HG02885 (cell line): ENCODE results near the gene ASF1B.
"Not testable (repeated sequence)": the region's sequence is repeated elsewhere in the genome, so short reads cannot be mapped to it uniquely, and the experiment has no call there.

Source experiments
- ATAC-seq: cut with Tn5 transposase; IDR thresholded peaks from one replicate; pipeline ENCODE4 v1.9.1; 2021; ENCODE audit warnings: mild to moderate bottlenecking; ENCODE audit not compliant: unreplicated experiment, poor library complexity

Gene ASF1B

GRCh38 chr19:14160017-14160703 is 23.8 kb upstream of the ASF1B start:
- no peak for ATAC-seq

GRCh38 chr19:14159059-14159458 is 22.7 kb upstream of the ASF1B start:
- ATAC-seq = no peak

- no peak for ATAC-seq
These were observed 22.1 kb upstream of the ASF1B start for GRCh38 chr19:14158276-14159023.

GRCh38 chr19:14156971-14157717 is 20.8 kb upstream of the ASF1B start:
- ATAC-seq = no peak

GRCh38 chr19:14156122-14156521 is 19.7 kb upstream of the ASF1B start:
- ATAC-seq = no peak

GRCh38 chr19:14155371-14155770 is 19.0 kb upstream of the ASF1B start:
- no peak for ATAC-seq

GRCh38 chr19:14152713-14153112 is 16.3 kb upstream of the ASF1B start:
- ATAC-seq = no peak

GRCh38 chr19:14150770-14151661 is 14.6 kb upstream of the ASF1B start:
- ATAC-seq = no peak

GRCh38 chr19:14150041-14150769 is 13.8 kb upstream of the ASF1B start:
- no peak for ATAC-seq

- ATAC-seq = no peak
These were observed 13.2 kb upstream of the ASF1B start for GRCh38 chr19:14149509-14149994.

- ATAC-seq = no peak
These were observed 12.5 kb upstream of the ASF1B start for GRCh38 chr19:14148751-14149410.

- no peak for ATAC-seq
These were observed 11.6 kb upstream of the ASF1B start for GRCh38 chr19:14147797-14148605.

GRCh38 chr19:14146789-14147216 is 10.4 kb upstream of the ASF1B start:
- no peak for ATAC-seq

GRCh38 chr19:14146169-14146568 is 9.8 kb upstream of the ASF1B start:
- ATAC-seq = not testable (repeated sequence)

- no peak for ATAC-seq
These were observed 9.0 kb upstream of the ASF1B start for GRCh38 chr19:14145381-14145780.

- no peak for ATAC-seq
These were observed 6.1 kb upstream of the ASF1B start for GRCh38 chr19:14142262-14143190.

- no peak for ATAC-seq
These were observed 4.7 kb upstream of the ASF1B start for GRCh38 chr19:14141041-14141440.
